Motor neuron (in vitro differentiated cells): Measurements from ENCODE around the gene LOXHD1. TPM values are rescaled to one million over a fixed set of nuclear protein-coding genes. Genes with fewer than 3 reads are reported as not detected.

Experiments
- ATAC-seq, 8 experiments: fragments of 200-7000 bp; cut with Tn5 transposase; replicated peaks in 6 of 8; 2 replicates each; pipeline ENCODE4 v1.8.0; 2021; ENCODE audit warnings: mild to moderate bottlenecking in 8 of 8, moderate library complexity in 8 of 8
- H3K27ac ChIP-seq, 2 donors: fragments of 250-450 bp; sonication (Bioruptor Pico); 2 replicates each; pipeline ENCODE4 v1.9.0; 2021; ENCODE audit warnings: antibody characterized with exemption in 2 of 2, mild to moderate bottlenecking in 2 of 2, moderate library complexity in 1 of 2
- H3K4me1 ChIP-seq, 2 donors: fragments of 250-450 bp; sonication (Bioruptor Pico); replicated peaks in 1 of 2; 2 replicates each; pipeline ENCODE4 v1.6.1; 2021; ENCODE audit warnings: antibody characterized with exemption in 2 of 2, mild to moderate bottlenecking in 2 of 2, moderate library complexity in 1 of 2
- H3K4me3 ChIP-seq, 5 donors: fragments of 250-450 bp; sonication (Bioruptor Pico); 2 replicates each; pipeline ENCODE4 v1.9.0; 2021; ENCODE audit warnings: antibody characterized with exemption in 5 of 5, mild to moderate bottlenecking in 5 of 5, moderate library complexity in 4 of 5
- WGBS, 10 experiments: fragments of 450-650 bp; shearing (Covaris generic); methylation state at CpG; one replicate each; pipeline ENCODE4 v1.0.0; 2022; 5-methylcytosine and 5-hydroxymethylcytosine counted together
- in situ Hi-C, 9 experiments: fragments of 400-800 bp; cut with MboI; loops; one replicate each; pipeline ENCODE4 v1.15.0; 2021; ENCODE audit warnings: low sequenced_read_pairs in 9 of 9, low pct_unique_long_range_greater_than_20kb in 2 of 9; ENCODE audit not compliant: unreplicated experiment in 9 of 9
- total RNA-seq, 8 experiments: library from RNA; unstranded; fragments of 300-600 nt; gene quantifications; 2 replicates each; pipeline versions ENCODE4 v1.2.3 to v1.2.4, GENCODE V29; 2022

Gene LOXHD1
- total RNA-seq, 8 experiments from 2014 or later = 0.05 to 0.66 (median 0.18) TPM; not detected in 2

- in situ Hi-C loops = no loop called here
- no peak overlapping the region for H3K27ac ChIP-seq
- ATAC-seq = no peak
- no peak overlapping the region for H3K4me3 ChIP-seq
- 76 to 100% methylated on average over 1 to 2 of the region's 2 CpGs; no CpG with 5 or more reads in 8 of the 10 experiments for WGBS, 10 experiments
- H3K4me1 ChIP-seq = no peaks in the 10 kb centered on the region
Observed at GRCh38 chr18:46578987-46579386, 78.0 kb downstream of the LOXHD1 start.

GRCh38 chr18:46577546-46577945 lies 79.5 kb downstream of the LOXHD1 start:
- in situ Hi-C loops = no loop called here
- no peak for ATAC-seq
- no peak overlapping the region for H3K4me3 ChIP-seq

GRCh38 chr18:46575851-46576250 lies 81.2 kb downstream of the LOXHD1 start:
- Histone ChIP-seq H3K27ac (no peak overlapping the region), H3K4me3 (no peak overlapping the region), H3K4me1 (no peaks in the 10 kb centered on the region)
- in situ Hi-C loops = no loop called here
- no peak for ATAC-seq
- 20 to 89% (median 60%) methylated on average over 1 to 6 of the region's 6 CpGs; no CpG with 5 or more reads in 5 of the 10 experiments for WGBS, 10 experiments

More at GRCh38 chr18:46577546-46577945, 79.5 kb downstream of the LOXHD1 start:
- H3K4me1 ChIP-seq = no peaks in the 10 kb centered on the region
- 0 to 88% (median 37%) methylated on average over 1 to 3 of the region's 11 CpGs; no CpG with 5 or more reads in 3 of the 10 experiments for WGBS, 10 experiments
- no peak overlapping the region for H3K27ac ChIP-seq

GRCh38 chr18:46574743-46575115 lies 82.3 kb downstream of the LOXHD1 start:
- Histone ChIP-seq H3K4me1 (no peaks in the 10 kb centered on the region), H3K4me3 (no peak overlapping the region), H3K27ac (no peak overlapping the region)
- ATAC-seq = no peak
- WGBS, 10 experiments = 40 to 76% (median 53%) methylated on average over 1 to 2 of the region's 2 CpGs; no CpG with 5 or more reads in 6 of the 10 experiments
- in situ Hi-C loops = no loop called here

GRCh38 chr18:46574000-46574742 lies 82.8 kb downstream of the LOXHD1 start:
- no peak for ATAC-seq
- no peak overlapping the region for H3K4me3 ChIP-seq
- in situ Hi-C loops = no loop called here
- no peaks in the 10 kb centered on the region for H3K4me1 ChIP-seq
- H3K27ac ChIP-seq = no peak overlapping the region
- 80 to 100% (median 84%) methylated on average over 2 to 3 of the region's 4 CpGs; no CpG with 5 or more reads in 6 of the 10 experiments for WGBS, 10 experiments

GRCh38 chr18:46573156-46573555 lies 83.9 kb downstream of the LOXHD1 start:
- ATAC-seq = no peak
- WGBS, 10 experiments = 3 to 100% (median 68%) methylated on average over 1 to 7 of the region's 7 CpGs; no CpG with 5 or more reads in 2 of the 10 experiments
- in situ Hi-C loops = no loop called here
- Histone ChIP-seq H3K27ac (no peak overlapping the region), H3K4me3 (no peak overlapping the region), H3K4me1 (no peaks in the 10 kb centered on the region)

GRCh38 chr18:46571756-46572155 lies 85.3 kb downstream of the LOXHD1 start:
- Histone ChIP-seq H3K4me1 (no peaks in the 10 kb centered on the region), H3K27ac (no peak overlapping the region), H3K4me3 (no peak overlapping the region)
- 0 to 90% (median 0%) methylated on average over 1 to 5 of the region's 6 CpGs; no CpG with 5 or more reads in 5 of the 10 experiments for WGBS, 10 experiments
- ATAC-seq = no peak
- in situ Hi-C loops = no loop called here

GRCh38 chr18:46570666-46571065 lies 86.4 kb downstream of the LOXHD1 start:
- H3K4me1 ChIP-seq = no peaks in the 10 kb centered on the region
- in situ Hi-C loops = no loop called here
- no peak for ATAC-seq
- WGBS, 10 experiments = 27 to 87% (median 58%) methylated on average over 2 to 6 of the region's 6 CpGs; no CpG with 5 or more reads in 4 of the 10 experiments
- no peak overlapping the region for H3K27ac ChIP-seq
- no peak overlapping the region for H3K4me3 ChIP-seq

GRCh38 chr18:46570134-46570533 lies 86.9 kb downstream of the LOXHD1 start:
- H3K4me1 ChIP-seq = no peaks in the 10 kb centered on the region
- H3K4me3 ChIP-seq = no peak overlapping the region
- in situ Hi-C loops = no loop called here
- WGBS, 10 experiments = 0 to 70% (median 15%) methylated on average over 1 to 5 of the region's 5 CpGs; no CpG with 5 or more reads in 2 of the 10 experiments
- no peak overlapping the region for H3K27ac ChIP-seq
- no peak for ATAC-seq

- ATAC-seq = no peak
- in situ Hi-C loops = no loop called here
- WGBS, 10 experiments = 0 to 81% (median 41%) methylated on average over 1 to 7 of the region's 7 CpGs; no CpG with 5 or more reads in 4 of the 10 experiments
Observed at GRCh38 chr18:46569211-46569610, 87.8 kb downstream of the LOXHD1 start.

GRCh38 chr18:46567196-46567595 lies 89.8 kb downstream of the LOXHD1 start:
- Histone ChIP-seq H3K4me1 (no peaks in the 10 kb centered on the region), H3K4me3 (no peak overlapping the region), H3K27ac (no peak overlapping the region)
- in situ Hi-C loops = no loop called here
- WGBS, 10 experiments = 0 to 100% (median 40%) methylated on average over 1 to 2 of the region's 2 CpGs; no CpG with 5 or more reads in 3 of the 10 experiments
- ATAC-seq = no peak

More at GRCh38 chr18:46569211-46569610, 87.8 kb downstream of the LOXHD1 start:
- Histone ChIP-seq H3K27ac (no peak overlapping the region), H3K4me1 (no peaks in the 10 kb centered on the region), H3K4me3 (no peak overlapping the region)

- Histone ChIP-seq H3K4me1 (no peaks in the 10 kb centered on the region), H3K4me3 (no peak overlapping the region), H3K27ac (no peak overlapping the region)
- in situ Hi-C loops = no loop called here
- ATAC-seq = no peak
- 27 to 93% (median 85%) methylated on average over 3 to 6 of the region's 10 CpGs; no CpG with 5 or more reads in 7 of the 10 experiments for WGBS, 10 experiments
Observed at GRCh38 chr18:46566111-46566510, 90.9 kb downstream of the LOXHD1 start.

- in situ Hi-C loops = no loop called here
- Histone ChIP-seq H3K4me3 (no peak overlapping the region), H3K27ac (no peak overlapping the region), H3K4me1 (no peaks in the 10 kb centered on the region)
- 0 to 100% (median 52%) methylated on average over 1 to 5 of the region's 5 CpGs; no CpG with 5 or more reads in 1 of the 10 experiments for WGBS, 10 experiments
- no peak for ATAC-seq
Observed at GRCh38 chr18:46565256-46565655, 91.8 kb downstream of the LOXHD1 start.

GRCh38 chr18:46563317-46563716 lies 93.7 kb downstream of the LOXHD1 start:
- 0 to 80% (median 63%) methylated on average over 1 to 3 of the region's 4 CpGs; no CpG with 5 or more reads in 4 of the 10 experiments for WGBS, 10 experiments
- no peak overlapping the region for H3K27ac ChIP-seq
- in situ Hi-C loops = no loop called here
- no peak for ATAC-seq
- no peaks in the 10 kb centered on the region for H3K4me1 ChIP-seq
- H3K4me3 ChIP-seq = no peak overlapping the region
